Neural cell (in vitro differentiated cells): ENCODE results near the gene ALDH3A2. TPM values are rescaled to one million over a fixed set of nuclear protein-coding genes. Genes with fewer than 3 reads are reported as not detected.

ENCODE experiments used
- H2AFZ ChIP-seq: fragments of 200-600, 300-800 bp; sonication (generic), shearing (Covaris generic); 2 replicates; pipeline ENCODE4 v1.6.0; 2014; ENCODE audit warnings: low read depth, mild to moderate bottlenecking, antibody characterized with exemption, low read length, moderate library complexity
- H3F3A ChIP-seq: fragments of 200-600 bp; shearing (Covaris generic); 2 replicates; pipeline ENCODE4 v1.6.1; 2016; ENCODE audit warnings: mild to moderate bottlenecking, moderate library complexity, mixed read lengths, antibody characterized with exemption, low read length; ENCODE audit not compliant: insufficient read depth, poor library complexity, severe bottlenecking
- H3K27ac ChIP-seq: fragments of 200-600, 300-800 bp; sonication (generic), shearing (Covaris generic); 2 replicates; pipeline ENCODE4 v1.5.1; 2014; ENCODE audit warnings: mild to moderate bottlenecking, low read length, moderate library complexity
- H3K27me3 ChIP-seq: fragments of 300-800, 200-600 bp; sonication (generic), shearing (Covaris generic); 2 replicates; pipeline ENCODE4 v1.6.0; 2014; ENCODE audit warnings: mild to moderate bottlenecking, low read depth, low read length, moderate library complexity; ENCODE audit not compliant: insufficient read depth
- H3K36me3 ChIP-seq: fragments of 300-800, 200-600 bp; sonication (generic), shearing (Covaris generic); 2 replicates; pipeline ENCODE4 v1.5.1; 2014; ENCODE audit warnings: mild to moderate bottlenecking, antibody characterized with exemption, low read length, moderate library complexity; ENCODE audit not compliant: insufficient read depth
- H3K4me2 ChIP-seq: fragments of 300-800, 200-600 bp; sonication (generic), shearing (Covaris generic); 2 replicates; pipeline ENCODE4 v1.6.0; 2014; ENCODE audit warnings: mild to moderate bottlenecking, low read length
- H3K4me3 ChIP-seq: fragments of 300-800, 200-600 bp; sonication (generic), shearing (Covaris generic); 2 replicates; pipeline ENCODE4 v1.5.1; 2014; ENCODE audit warnings: mild to moderate bottlenecking, low read length, moderate library complexity
- H3K79me2 ChIP-seq: fragments of 200-600 bp; shearing (Covaris generic); replicated peaks from 2 replicates; pipeline ENCODE4 v1.6.0; 2014; ENCODE audit warnings: mild to moderate bottlenecking, low read length, moderate library complexity; ENCODE audit not compliant: insufficient read depth
- H3K9ac ChIP-seq: fragments of 300-800, 200-600 bp; sonication (generic), shearing (Covaris generic); 2 replicates; pipeline ENCODE4 v1.6.1; 2016; ENCODE audit warnings: mild to moderate bottlenecking, low read length, mixed read lengths
- H3K9me2 ChIP-seq: fragments of 200-600 bp; shearing (Covaris generic); 2 replicates; pipeline ENCODE4 v1.6.1; 2016; ENCODE audit warnings: mild to moderate bottlenecking, low read length, mixed read lengths; ENCODE audit not compliant: insufficient read depth
- H3K9me3 ChIP-seq: fragments of 200-600, 300-800 bp; sonication (generic), shearing (Covaris generic); 2 replicates; pipeline ENCODE4 v1.6.1; 2016; ENCODE audit warnings: mild to moderate bottlenecking, mixed run types, low read length, moderate library complexity, mixed read lengths
- H4K20me1 ChIP-seq: fragments of 200-600 bp; shearing (Covaris generic); 2 replicates; pipeline ENCODE4 v1.6.1; 2016; ENCODE audit warnings: mild to moderate bottlenecking, mixed run types; ENCODE audit not compliant: insufficient read depth
- EP300 ChIP-seq: fragments of 450-650 bp; conservative IDR thresholded peaks from 2 replicates; pipeline ENCODE4 v1.6.1; 2014; ENCODE audit warnings: antibody characterized with exemption, mild to moderate bottlenecking, moderate library complexity; ENCODE audit not compliant: poor library complexity, severe bottlenecking
- EZH2 ChIP-seq: fragments of 200-600, 300-800 bp; shearing (Covaris generic), sonication (generic); IDR thresholded peaks from 2 replicates; pipeline ENCODE4 v1.6.1; 2014; ENCODE audit warnings: antibody characterized with exemption, low read length, borderline replicate concordance, mild to moderate bottlenecking; ENCODE audit not compliant: insufficient read depth, poor library complexity, severe bottlenecking
- MXI1 ChIP-seq: fragments of 450-650 bp; conservative IDR thresholded peaks from 2 replicates; pipeline ENCODE4 v1.6.1; 2014; ENCODE audit warnings: antibody characterized with exemption, mild to moderate bottlenecking; ENCODE audit not compliant: poor library complexity, severe bottlenecking
- POLR2AphosphoS5 ChIP-seq: IDR thresholded peaks from 2 replicates; pipeline ENCODE4 v1.6.1; 2012
- RAD21 ChIP-seq: fragments of 450-650 bp; conservative IDR thresholded peaks from 2 replicates; pipeline ENCODE4 v1.6.1; 2014; ENCODE audit warnings: antibody characterized with exemption, mild to moderate bottlenecking, moderate library complexity
- SMC3 ChIP-seq: fragments of 450-650 bp; conservative IDR thresholded peaks from 2 replicates; pipeline ENCODE4 v1.6.1; 2014; ENCODE audit warnings: antibody characterized with exemption, mild to moderate bottlenecking, moderate library complexity; ENCODE audit not compliant: poor library complexity
- TAF1 ChIP-seq: IDR thresholded peaks from 2 replicates; pipeline ENCODE4 v1.6.1; 2012; ENCODE audit warnings: low read depth
- polyA plus RNA-seq: library from polyadenylated mRNA; depleted of rRNA; stranded (reverse); fragments of >200 nt; gene quantifications from 2 replicates; pipeline ENCODE4 v1.2.3, GENCODE V29; 2014
- TF ChIP-seq, protein P1 (sequence below): fragments of 450-650 bp; IDR thresholded peaks from 2 replicates; pipeline ENCODE4 v1.5.1; 2014; ENCODE audit warnings: antibody characterized with exemption, mild to moderate bottlenecking, moderate library complexity; ENCODE audit not compliant: poor library complexity, severe bottlenecking
- TF ChIP-seq, protein P2 (sequence below): IDR thresholded peaks from 2 replicates; pipeline ENCODE4 v1.6.1; 2012; ENCODE audit warnings: borderline replicate concordance

The ALDH3A2 gene
- polyA plus RNA-seq, 1 donor from 2014 or later: 51.2 TPM

DNA sequence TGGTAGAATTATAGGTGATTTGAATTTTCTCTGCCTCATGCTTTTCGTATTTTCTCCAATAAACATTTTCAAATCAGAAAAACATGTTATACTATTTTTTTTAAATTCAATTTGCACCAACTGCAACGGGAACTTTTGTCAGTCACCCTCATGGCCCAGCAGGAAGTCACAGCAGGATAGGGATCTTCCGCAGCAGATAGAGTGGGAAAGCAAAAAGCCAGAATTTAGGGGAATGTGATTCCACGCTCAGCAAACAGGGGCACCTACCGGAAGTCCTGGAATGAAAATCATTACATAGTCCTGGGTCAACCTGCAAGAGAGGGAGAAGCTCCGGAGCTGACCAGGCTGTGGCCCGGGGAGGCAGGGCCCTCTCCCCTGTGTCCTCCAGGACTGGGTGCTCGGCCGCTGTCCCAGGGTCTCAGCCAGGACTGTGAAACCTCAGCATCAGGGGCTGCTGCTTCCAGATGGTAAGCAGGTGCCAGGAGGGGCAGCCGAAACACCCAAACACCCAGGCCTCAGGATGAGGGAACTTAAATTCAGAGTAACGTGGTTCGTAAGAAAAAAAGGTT is 64.0 kb downstream of the ALDH3A2 start:
- no peaks in the 10 kb centered on the region for H3K9me3 ChIP-seq
- H3K9ac ChIP-seq: no peak overlapping the region
- no peak for TF ChIP-seq MXI1
- no peak for TF ChIP-seq POLR2AphosphoS5
- no peak for TF ChIP-seq EZH2
- TF ChIP-seq RAD21: no peak
- no peak for TF ChIP-seq SMC3
- TF ChIP-seq, protein P1, sequence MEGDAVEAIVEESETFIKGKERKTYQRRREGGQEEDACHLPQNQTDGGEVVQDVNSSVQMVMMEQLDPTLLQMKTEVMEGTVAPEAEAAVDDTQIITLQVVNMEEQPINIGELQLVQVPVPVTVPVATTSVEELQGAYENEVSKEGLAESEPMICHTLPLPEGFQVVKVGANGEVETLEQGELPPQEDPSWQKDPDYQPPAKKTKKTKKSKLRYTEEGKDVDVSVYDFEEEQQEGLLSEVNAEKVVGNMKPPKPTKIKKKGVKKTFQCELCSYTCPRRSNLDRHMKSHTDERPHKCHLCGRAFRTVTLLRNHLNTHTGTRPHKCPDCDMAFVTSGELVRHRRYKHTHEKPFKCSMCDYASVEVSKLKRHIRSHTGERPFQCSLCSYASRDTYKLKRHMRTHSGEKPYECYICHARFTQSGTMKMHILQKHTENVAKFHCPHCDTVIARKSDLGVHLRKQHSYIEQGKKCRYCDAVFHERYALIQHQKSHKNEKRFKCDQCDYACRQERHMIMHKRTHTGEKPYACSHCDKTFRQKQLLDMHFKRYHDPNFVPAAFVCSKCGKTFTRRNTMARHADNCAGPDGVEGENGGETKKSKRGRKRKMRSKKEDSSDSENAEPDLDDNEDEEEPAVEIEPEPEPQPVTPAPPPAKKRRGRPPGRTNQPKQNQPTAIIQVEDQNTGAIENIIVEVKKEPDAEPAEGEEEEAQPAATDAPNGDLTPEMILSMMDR: no peak
- TF ChIP-seq, protein P2, sequence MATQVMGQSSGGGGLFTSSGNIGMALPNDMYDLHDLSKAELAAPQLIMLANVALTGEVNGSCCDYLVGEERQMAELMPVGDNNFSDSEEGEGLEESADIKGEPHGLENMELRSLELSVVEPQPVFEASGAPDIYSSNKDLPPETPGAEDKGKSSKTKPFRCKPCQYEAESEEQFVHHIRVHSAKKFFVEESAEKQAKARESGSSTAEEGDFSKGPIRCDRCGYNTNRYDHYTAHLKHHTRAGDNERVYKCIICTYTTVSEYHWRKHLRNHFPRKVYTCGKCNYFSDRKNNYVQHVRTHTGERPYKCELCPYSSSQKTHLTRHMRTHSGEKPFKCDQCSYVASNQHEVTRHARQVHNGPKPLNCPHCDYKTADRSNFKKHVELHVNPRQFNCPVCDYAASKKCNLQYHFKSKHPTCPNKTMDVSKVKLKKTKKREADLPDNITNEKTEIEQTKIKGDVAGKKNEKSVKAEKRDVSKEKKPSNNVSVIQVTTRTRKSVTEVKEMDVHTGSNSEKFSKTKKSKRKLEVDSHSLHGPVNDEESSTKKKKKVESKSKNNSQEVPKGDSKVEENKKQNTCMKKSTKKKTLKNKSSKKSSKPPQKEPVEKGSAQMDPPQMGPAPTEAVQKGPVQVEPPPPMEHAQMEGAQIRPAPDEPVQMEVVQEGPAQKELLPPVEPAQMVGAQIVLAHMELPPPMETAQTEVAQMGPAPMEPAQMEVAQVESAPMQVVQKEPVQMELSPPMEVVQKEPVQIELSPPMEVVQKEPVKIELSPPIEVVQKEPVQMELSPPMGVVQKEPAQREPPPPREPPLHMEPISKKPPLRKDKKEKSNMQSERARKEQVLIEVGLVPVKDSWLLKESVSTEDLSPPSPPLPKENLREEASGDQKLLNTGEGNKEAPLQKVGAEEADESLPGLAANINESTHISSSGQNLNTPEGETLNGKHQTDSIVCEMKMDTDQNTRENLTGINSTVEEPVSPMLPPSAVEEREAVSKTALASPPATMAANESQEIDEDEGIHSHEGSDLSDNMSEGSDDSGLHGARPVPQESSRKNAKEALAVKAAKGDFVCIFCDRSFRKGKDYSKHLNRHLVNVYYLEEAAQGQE: no peak
- no peak for TF ChIP-seq EP300
- TF ChIP-seq TAF1: no peak
- no peak overlapping the region for H3K4me2 ChIP-seq
- H3K27ac ChIP-seq: no peak overlapping the region
- H2AFZ ChIP-seq: no peak overlapping the region
- H4K20me1 ChIP-seq: no peaks in the 10 kb centered on the region
- no peaks in the 10 kb centered on the region for H3F3A ChIP-seq
- H3K27me3 ChIP-seq: no peaks in the 10 kb centered on the region
- no peak overlapping the region for H3K4me3 ChIP-seq
- H3K9me2 ChIP-seq: no peaks in the 10 kb centered on the region
- H3K79me2 ChIP-seq: no peaks in the 10 kb centered on the region
- no peaks in the 10 kb centered on the region for H3K36me3 ChIP-seq

DNA sequence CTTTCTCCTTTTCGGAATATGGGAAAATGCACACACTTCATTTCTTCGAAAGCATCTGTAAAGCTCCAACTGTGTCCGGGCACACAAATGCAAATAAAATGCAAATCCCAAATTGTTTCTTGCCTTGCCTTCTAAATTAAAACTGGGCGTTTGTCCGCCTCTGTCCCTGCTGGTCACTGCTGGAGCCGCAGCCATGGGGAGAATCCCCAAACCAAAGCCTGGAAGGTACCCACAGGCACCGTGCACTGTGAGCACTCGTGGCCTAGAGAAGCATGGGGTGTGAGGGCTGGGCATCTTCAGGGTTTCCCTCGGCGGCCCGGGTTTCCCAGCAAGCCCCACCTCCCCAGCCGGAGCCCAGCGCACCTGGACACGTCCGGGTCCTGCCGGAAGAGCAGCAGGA is 64.9 kb downstream of the ALDH3A2 start:
- no peaks in the 10 kb centered on the region for H3K9me2 ChIP-seq
- no peak overlapping the region for H2AFZ ChIP-seq
- H3K36me3 ChIP-seq: no peaks in the 10 kb centered on the region
- no peak overlapping the region for H3K4me2 ChIP-seq
- H3K4me3 ChIP-seq: no peak overlapping the region
- H3K27me3 ChIP-seq: no peaks in the 10 kb centered on the region
- no peaks in the 10 kb centered on the region for H3F3A ChIP-seq
- H3K27ac ChIP-seq: no peak overlapping the region
- H3K9ac ChIP-seq: no peak overlapping the region
- TF ChIP-seq, protein P2: no peak
- TF ChIP-seq RAD21 (no peak), EP300 (no peak), SMC3 (no peak), EZH2 (no peak), MXI1 (no peak), POLR2AphosphoS5 (no peak), TAF1 (no peak)
- TF ChIP-seq, protein P1: no peak
- no peaks in the 10 kb centered on the region for H3K9me3 ChIP-seq
- no peaks in the 10 kb centered on the region for H4K20me1 ChIP-seq
- H3K79me2 ChIP-seq: no peaks in the 10 kb centered on the region
